HG02798 (cell line): ENCODE results near the gene FAM83F.
"Not testable (repeated sequence)": the region's sequence is repeated elsewhere in the genome, so short reads cannot be mapped to it uniquely, and the experiment has no call there.

ENCODE experiments used
- ATAC-seq: cut with Tn5 transposase; IDR thresholded peaks from one replicate; pipeline ENCODE4 v1.9.1; 2021; ENCODE audit warnings: mild to moderate bottlenecking; ENCODE audit not compliant: unreplicated experiment, poor library complexity

FAM83F gene

DNA sequence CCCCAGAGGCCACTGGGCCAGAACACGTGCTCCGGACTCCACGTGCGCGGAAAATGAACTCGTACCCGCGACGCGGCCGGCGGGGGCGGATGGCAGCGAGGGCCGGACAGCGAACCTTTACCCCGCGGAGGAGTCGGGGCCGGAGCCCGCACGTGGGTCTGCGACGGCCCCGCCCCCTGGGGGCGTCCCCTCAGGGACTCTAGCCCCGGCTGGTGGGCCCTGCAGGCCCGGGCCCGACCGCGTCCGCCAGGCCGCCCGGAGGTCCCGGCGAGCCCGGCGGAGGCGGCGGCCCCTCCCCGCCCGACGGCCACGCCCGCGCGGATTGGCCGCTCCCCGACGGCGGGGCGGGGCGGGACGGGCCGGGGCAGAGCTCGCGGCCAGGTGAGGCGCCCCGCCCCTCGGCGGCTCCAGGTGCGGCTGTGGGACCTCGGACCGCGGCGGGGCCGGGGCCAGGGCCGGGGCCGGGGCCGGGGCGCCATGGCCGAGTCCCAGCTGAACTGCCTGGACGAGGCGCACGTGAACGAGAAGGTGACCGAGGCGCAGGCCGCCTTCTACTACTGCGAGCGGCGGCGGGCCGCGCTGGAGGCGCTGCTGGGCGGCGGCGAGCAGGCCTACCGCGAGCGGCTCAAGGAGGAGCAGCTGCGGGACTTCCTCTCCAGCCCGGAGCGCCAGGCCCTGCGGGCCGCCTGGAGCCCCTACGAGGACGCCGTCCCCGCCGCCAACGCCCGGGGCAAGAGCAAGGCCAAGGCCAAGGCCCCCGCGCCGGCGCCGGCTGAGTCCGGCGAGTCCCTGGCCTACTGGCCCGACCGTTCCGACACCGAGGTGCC is at the start of gene FAM83F:
TSS of gene FAM83F (plus strand) at position 389 of the 827 bp plus-strand sequence. CDS start at position 478, 89 bp downstream.
- ATAC-seq: no peak

DNA sequence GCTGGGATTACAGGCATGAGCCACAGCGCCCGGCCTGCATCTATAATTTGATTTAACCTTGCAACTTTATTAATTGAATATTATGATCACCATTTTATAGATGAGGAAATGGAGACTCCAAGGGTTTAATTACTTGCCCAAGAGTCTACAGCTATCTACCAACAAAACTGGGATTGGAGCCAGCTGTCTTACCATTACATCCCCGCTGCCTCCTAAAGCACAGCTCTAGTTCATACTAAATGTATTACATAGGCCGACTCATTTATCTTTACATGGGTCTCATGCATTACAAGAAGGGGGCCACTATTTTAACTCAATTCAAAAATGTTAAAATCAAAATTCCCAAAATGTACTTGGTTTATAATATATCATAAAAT is 48.6 kb upstream of the FAM83F start:
- no peak for ATAC-seq

DNA sequence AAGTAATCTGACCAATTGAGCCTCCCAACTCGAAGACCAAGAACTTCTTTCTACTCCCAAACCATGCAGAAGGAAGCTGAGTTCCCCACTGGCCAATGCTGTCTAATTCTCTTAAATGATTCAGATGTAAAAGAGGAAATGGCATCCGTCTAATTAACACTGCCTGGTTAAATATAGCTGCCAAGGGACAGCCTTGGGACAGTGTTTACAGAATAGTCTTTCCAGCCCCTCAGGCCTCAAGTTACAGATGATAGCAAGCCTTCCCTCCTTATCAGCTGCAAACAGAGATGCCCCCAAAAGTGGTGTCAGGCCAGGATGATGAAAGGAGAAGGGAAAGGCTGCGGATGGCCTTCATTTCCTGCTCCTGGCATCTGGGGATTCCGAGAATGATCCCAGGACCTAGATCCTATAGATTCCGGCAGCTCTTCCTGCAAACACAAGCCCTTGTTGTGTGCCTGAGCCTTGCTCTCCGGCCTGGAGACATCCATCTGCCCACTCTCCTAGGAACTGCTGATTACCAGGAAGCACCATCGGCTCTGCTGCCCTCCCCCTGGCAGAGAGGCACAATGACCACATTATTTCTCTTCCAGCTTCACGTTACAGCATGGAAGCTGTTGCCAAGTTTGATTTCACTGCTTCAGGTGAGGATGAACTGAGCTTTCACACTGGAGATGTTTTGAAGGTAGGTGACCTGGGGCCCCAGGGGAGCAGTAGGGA is 48.1 kb upstream of the FAM83F start:
- no peak for ATAC-seq

DNA sequence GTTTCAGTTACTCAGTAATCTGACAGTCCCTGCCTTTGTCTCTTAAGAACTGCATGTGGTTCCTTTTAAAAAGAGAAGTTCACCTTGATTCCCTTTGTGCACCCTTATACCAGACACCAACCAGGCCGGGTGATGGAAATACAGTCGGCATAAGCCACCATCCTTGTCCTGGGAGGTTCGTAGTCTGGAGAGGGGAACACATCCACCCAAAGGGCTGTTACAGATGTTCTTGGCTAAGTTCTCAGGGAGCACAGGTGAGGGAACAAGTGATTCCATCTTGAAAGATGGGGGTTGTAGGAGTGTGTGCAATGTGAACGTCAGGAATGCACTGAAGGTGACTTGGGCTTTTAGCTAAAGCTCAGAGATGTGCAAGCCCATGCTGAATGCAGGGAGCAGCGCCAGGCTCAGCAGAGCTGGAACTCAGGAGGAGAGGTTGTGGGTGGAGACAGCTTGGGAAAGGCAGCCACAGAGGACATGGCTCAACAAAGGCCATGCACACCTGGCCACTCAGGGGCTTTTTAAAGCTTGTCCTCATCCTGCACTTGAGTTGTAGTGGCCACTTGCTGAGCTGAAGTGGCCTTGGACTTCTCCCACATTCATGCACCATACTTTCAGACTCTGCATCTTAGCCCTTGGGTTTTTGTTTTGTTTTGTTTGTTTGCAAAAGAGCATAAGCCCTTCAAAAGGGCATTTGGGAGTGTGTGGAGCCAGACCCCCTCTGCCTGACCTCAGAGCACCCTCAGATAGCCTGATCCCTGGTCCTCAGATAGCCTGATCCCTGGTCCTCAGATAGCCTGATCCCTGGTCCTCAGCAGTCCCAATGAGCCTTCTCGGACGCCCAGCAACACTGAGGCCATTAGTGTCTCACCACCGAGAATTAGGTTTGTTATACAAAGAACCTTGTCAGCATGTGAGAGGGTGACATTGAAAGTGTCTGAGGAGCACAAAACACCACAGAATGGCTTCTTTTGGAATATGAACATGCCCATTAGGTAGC is 47.2 kb upstream of the FAM83F start:
- no peak for ATAC-seq

DNA sequence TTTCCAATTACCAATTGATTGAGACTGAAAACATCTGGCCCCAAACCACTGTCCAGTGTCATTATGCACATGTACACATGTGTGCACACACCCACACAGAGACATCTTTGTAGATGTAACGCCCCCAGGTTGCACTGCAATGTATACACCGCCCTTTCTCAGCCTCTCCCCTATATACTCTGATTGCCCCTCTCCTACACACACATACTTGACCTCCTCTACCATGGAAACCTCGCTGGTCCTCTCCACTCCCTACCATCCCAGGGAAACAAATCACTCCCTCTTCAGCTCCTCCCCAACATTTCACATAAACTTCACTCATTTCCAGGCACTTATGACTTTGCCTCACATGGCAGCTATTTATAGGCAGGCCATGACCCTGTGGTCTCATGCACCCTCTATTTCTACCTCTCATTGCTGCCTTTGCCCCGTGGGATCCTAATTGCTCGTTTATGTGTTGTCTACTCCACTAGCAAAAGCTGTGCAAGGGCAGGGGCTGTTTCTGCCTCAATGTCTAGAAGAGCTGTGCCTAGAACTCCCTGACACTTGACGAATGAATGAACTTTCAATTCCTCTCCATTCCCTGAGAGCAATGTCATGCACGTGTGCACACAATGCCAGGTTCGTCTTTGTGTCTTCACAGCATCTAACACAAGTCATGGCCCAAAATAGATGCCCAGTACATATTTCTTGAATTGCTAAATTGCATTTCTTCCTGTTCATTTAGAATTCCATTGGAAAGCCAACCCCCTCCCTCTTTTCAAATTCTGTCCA is 44.6 kb upstream of the FAM83F start:
- ATAC-seq: no peak

DNA sequence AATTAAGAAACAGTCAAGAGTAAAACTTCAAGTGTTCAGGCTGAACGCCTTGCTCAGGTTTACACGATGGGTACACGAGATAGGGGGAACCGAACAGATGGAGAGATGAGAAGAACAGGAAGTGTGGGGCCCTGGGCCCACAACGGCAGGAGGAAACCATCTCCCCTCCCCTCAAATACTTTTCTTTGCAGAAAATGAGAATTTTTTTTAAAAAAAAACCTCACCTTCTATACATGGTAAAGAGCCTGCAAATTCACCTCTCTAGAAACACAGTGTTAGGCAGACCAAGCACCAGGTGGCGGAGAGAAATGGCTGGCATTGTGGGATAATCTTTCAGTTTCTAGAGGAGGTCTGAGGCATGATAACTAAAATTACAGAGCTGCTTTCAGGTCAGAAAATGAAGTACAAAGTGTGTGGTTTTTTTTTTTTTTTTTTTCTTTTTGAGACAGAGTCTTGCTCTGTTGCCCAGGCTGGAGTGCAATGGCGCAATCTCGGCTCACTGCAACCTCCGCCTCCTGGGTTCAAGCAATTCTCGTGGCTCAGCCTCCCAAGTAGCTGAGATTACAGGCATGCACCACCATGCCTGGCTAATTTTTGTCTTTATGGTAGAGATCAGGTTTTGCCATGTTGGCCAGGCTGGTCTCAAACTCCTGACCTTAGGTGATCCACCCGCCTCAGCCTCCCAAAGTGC is 43.0 kb upstream of the FAM83F start:
- ATAC-seq: not testable (repeated sequence)

DNA sequence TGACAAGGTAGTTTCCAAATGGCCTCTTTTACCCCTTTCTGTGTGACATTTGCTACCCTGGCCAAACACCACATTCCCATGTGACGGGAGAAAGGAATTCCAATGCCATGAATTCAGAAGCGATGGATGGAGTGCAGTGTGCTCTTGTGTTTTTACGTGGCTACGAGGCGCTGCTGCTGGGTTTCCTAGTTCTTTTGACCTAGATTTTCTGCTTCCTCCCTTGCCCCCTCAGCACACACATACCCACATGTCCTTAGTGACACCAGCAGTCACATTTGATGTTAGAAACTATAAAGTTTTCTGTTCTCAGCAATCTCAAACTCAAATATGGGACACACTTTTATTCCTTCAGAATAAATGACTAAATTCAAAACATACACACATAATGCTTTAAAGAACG is 42.4 kb upstream of the FAM83F start:
- no peak for ATAC-seq

DNA sequence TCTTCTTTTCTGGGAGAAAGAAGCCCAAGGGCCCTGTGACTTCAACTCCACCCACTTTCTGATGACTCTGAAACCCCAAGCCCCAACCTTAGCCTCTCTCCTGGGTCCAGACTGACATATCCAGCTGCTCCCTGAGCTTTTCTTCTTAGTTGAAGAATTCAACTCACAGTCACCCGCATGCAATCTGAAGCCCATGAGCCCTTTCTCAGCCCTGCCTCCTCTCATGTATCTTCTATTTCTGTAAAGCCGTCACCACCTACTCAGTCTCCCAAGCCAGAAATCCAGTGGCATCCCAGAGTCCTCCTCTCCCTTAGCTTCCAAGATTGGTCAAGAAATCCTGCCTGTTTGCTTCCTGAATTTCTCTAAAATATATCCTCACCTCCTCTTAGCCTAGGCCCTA is 41.7 kb upstream of the FAM83F start:
- ATAC-seq: no peak

DNA sequence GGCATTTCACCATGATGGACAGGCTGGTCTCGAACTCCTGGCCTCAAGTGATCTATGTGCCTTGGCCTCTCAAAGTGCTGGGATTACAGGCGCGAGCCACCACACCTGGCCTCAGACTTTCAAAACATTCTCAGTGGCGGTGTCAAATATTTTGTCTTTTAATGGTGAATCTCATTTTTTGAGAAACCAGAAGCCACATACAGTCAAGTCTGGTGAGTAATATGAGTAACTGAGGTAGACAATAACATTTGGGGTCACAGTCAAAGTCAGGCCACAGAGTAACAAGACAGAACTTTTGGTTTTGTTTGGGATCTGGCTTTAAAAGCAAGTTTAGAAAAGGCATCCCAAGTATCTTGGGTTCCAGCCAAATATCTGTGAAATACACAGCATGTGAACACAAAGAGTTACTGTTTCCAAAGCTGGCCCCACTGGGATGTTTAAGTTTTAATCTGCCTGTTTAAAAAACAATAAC is 40.1 kb upstream of the FAM83F start:
- ATAC-seq: no peak

DNA sequence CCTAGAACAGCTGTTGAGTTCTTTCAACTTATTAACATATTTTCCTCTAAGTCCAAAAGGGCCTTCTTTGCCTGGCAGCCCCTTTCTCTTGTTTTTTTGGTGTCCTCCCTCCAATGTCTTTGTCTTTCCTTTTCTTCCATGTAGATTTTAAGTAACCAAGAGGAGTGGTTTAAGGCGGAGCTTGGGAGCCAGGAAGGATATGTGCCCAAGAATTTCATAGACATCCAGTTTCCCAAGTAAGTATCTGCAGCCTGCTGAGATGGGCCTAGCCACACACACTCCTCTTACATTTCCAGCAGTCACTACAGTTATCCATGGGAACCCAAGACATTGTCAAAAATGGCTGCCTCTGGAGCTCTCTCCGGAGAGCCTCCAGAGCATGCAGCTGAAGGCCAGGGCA is 39.1 kb upstream of the FAM83F start:
- no peak for ATAC-seq

DNA sequence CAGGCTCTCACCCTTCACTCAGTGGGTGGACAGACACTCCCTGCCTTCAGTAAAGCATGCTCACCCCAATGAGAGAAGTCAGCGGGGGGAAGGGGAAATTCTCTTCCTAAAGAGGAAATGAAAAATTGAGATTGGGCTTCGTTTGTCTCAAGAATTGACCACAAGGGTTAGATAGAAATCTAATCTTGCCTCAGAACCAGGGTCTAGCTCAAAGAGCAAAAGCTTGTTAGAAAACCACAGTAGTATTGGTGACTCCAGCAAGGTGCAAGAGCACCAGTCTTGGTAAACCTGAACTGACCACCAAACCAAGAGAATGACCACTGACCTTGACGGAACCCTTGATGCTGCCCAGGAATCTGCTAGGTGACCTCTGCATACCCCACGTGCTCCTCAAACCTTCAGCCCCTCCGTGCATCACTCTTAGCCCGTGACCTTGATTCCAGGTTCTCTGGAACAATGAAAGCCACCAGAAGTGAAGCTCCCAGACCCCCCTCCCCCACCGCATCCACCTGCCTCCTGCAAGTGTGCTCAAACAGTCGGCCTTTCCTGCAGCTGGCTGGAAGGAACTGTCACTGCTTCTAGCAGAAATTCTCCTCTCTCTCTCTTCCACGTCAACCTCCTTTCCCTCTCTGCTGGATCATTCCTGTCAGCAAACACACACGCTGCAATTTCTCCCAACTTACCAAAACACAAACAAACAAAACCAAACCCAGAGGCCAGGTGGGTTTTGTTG is 37.7 kb upstream of the FAM83F start:
- no peak for ATAC-seq

DNA sequence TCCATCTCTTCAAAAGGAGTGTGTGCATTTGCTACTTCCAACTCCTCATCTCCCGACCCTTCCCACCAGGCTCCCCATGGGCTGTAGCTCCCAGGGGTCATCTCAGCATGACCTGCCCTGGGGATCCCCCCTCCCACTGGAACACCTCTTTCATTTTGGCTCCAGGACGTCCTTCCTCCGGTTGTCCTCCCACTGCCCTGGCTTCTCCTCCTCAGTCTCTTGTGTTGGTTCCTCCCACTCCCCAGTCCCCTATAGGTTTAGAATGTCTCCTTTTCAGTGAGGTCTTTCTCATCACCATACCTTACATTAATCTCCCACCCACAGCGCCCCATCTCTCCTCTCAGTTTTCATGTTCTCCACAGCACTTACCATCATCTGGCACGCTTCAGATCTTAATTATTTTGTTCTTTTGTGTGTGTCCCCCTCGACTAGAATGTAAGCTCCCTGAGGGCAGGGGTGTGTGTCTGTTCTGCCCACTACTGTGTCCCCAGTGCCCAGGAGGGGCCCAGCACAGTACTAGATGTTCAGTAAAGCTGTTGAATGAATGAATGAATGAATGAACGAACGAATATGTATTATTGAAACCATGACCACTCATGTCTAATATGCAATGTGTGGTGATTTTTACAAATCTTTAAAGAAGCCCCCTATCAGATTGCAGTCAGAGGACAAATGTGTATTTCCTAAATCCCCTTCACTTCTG is 36.6 kb upstream of the FAM83F start:
- ATAC-seq: no peak

DNA sequence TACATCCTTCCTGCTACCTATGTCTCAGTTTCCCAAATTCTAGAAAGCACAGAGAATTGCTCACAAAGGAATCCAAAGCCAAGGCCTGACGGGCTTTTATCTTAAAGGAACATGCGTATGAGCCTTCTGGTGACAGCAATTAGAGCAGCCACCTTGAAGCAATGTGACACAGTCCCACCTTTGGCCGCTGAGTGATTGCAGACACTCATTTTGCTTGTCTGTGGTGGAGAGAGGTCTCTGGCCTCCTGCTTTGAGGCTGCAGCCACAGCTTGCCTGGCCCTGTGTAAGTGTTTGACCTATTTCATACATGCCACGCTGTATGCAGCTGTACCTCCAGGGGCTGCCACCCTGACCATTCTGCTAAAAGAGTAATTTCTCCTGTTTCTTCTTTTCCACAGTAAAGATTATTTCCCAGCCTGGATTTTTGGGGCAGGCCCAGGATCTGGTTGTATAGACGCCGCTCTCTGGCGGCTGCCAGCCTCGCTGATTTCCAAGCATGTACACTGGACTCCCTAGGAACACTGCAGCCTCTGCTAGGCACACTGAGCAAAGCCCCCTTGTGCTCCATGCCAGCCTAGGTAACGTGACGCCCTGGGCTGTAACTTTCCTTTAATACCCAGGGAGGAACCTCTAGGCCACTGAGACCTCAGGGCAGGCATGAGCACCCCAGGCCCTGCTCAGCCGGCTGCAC is 35.7 kb upstream of the FAM83F start:
- ATAC-seq: no peak

DNA sequence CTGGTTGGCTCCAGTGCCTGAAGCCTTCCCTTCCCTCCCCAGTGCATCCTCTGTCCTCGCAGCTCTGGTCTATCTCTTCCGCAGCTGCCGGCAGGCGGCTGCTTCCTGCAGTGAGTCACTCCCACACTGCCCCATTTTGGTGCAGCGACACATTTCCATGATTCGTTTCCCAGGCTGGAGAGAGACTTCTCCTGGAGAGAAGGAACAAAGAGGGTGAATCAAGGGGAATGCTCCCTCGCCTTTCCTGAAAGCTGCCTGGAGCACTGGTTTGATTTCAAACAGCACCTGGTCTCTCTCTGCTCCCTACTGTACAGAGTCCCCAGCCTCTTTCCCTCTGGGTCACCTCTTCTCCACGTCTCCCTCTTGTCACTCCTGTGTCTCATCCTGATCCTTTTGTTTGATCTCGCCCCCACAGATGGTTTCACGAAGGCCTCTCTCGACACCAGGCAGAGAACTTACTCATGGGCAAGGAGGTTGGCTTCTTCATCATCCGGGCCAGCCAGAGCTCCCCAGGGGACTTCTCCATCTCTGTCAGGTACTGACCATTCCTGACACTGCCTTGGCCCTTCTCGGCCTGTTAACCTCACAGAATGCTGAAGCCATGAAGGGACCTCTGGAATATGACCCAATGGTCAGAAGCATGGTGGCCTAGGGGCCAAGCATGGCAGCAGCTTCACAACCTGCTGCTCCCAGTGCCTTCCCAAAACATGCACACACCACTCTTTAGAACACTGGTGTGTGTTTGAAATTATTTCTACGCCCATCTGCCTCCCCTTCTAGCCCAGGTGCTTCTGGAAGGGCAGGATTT is 34.9 kb upstream of the FAM83F start, which contains the start of gene TMA7B:
TSS of gene TMA7B (plus strand) at position 758 of the 808 bp plus-strand sequence. CDS start 3,978 bp downstream, outside the sequence.
- no peak for ATAC-seq

DNA sequence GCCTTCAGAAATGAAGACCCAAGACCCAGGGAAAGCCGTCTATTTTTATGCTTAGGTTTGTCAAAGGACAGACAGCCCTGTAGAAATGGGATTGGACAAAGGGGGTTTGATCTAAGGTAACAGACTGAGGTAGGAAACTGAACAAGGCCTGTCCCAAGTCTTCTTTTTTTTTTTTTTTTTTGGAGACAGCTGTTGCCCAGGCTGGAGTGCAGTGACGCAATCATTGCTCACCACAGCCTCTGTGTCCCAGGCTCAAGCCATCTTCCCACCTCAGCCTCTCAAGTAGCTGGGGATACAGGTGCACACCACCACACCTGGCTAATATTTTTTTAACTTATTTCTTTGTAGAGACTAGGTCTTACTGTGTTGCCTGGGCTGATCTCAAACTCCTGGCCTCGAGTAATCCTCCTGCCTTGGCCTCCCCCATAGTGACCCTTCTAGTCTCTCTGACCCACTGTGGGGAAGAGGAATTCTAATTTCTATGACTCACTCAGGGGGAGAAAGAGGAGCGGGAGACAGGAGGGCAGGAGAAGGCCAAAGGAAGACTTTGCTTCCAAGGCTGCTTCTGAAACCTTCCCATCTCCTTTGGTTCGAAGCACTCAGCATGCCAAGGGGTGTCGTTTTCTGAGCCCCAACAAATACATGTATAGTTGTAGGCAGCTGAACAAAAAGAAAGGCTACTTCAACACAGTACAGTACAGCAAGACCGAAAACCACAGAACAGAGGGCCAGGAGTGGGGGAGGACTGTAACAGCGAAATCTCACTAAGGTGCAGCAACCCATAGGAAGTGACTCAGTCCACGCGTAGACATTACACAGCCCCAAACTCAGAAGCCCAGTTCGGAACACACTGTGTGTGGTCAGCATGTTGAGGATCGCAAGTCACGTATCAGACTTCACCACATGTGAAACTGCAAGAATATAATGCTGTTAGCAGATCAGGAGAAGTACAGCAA is 33.7 kb upstream of the FAM83F start:
- ATAC-seq: peak; percentile 80
